ENCODE data around the gene SAMD10. TPM values are rescaled to one million over a fixed set of nuclear protein-coding genes. Genes with fewer than 3 reads are reported as not detected.
"Not testable (repeated sequence)": the region's sequence is repeated elsewhere in the genome, so short reads cannot be mapped to it uniquely, and the experiment has no call there.

SAMD10 gene
- total and polyA plus RNA-seq, 5 donors = 3.3 to 4.9 (median 3.9) TPM

GRCh38 chr20:64015635-64016034 lies 36.2 kb upstream of the SAMD10 start:
- whole genome bisulfite sequencing = 78% methylated on average over 2 of the region's 2 CpGs
- no peaks in the 10 kb centered on the region for H3K9me3 ChIP-seq (ENCODE audit: control insufficient read depth, low read length)
- no peaks in the 10 kb centered on the region for H3K27me3 ChIP-seq (ENCODE audit: control insufficient read depth, insufficient read depth)
- no peak overlapping the region for H3K4me3 ChIP-seq (ENCODE audit: low read length)
- intact Hi-C loops (cut with DNase I) = no loop called here
- no peaks in the 10 kb centered on the region for H3K4me1 ChIP-seq (ENCODE audit: control insufficient read depth, insufficient read depth, low read length)
- DNase-seq (no peak), ATAC-seq (no peak)
- H3K27ac ChIP-seq (ENCODE audit: low read length) = no peak overlapping the region

- H3K4me3 ChIP-seq (ENCODE audit: low read length); H3K27me3 ChIP-seq (ENCODE audit: control insufficient read depth, insufficient read depth); intact Hi-C loops (cut with DNase I); H3K27ac ChIP-seq (ENCODE audit: low read length); ATAC-seq; DNase-seq; H3K4me1 ChIP-seq (ENCODE audit: control insufficient read depth, insufficient read depth, low read length); H3K9me3 ChIP-seq (ENCODE audit: control insufficient read depth, low read length): not testable (repeated sequence)
- 92% methylated on average over 11 of the region's 20 CpGs for WGBS
Measured at GRCh38 chr20:64012385-64013154, 33.1 kb upstream of the SAMD10 start.

- H3K9me3 ChIP-seq (ENCODE audit: control insufficient read depth, low read length) = no peaks in the 10 kb centered on the region
- H3K27ac ChIP-seq (ENCODE audit: low read length) = no peak overlapping the region
- intact Hi-C loops (cut with DNase I) = no loop called here
- H3K4me1 ChIP-seq (ENCODE audit: control insufficient read depth, insufficient read depth, low read length) = no peaks in the 10 kb centered on the region
- H3K27me3 ChIP-seq (ENCODE audit: control insufficient read depth, insufficient read depth) = no peaks in the 10 kb centered on the region
- no peak for DNase-seq
- H3K4me3 ChIP-seq (ENCODE audit: low read length) = no peak overlapping the region
- 96% methylated on average over 16 of the region's 16 CpGs for WGBS
- no peak for ATAC-seq
Measured at GRCh38 chr20:64011366-64011779, 31.9 kb upstream of the SAMD10 start.

GRCh38 chr20:64010711-64011237 lies 31.3 kb upstream of the SAMD10 start:
- ATAC-seq (no peak), DNase-seq (no peak)
- Histone ChIP-seq H3K4me3 (ENCODE audit: low read length) (no peak overlapping the region), H3K27ac (ENCODE audit: low read length) (no peak overlapping the region), H3K9me3 (ENCODE audit: control insufficient read depth, low read length) (no peaks in the 10 kb centered on the region), H3K4me1 (ENCODE audit: control insufficient read depth, insufficient read depth, low read length) (no peaks in the 10 kb centered on the region), H3K27me3 (ENCODE audit: control insufficient read depth, insufficient read depth) (no peaks in the 10 kb centered on the region)
- 93% methylated on average over 8 of the region's 8 CpGs for WGBS
- intact Hi-C loops (cut with DNase I) = loop anchor here in 1 of 4 donors (1.0 kb wide), 1 partner anchor 14 kb away; no protein-coding TSS in a partner anchor

GRCh38 chr20:64009811-64010387 lies 30.5 kb upstream of the SAMD10 start:
- Histone ChIP-seq H3K9me3 (ENCODE audit: control insufficient read depth, low read length) (no peaks in the 10 kb centered on the region), H3K4me1 (ENCODE audit: control insufficient read depth, insufficient read depth, low read length) (no peaks in the 10 kb centered on the region), H3K27me3 (ENCODE audit: control insufficient read depth, insufficient read depth) (no peaks in the 10 kb centered on the region), H3K4me3 (ENCODE audit: low read length) (no peak overlapping the region), H3K27ac (ENCODE audit: low read length) (no peak overlapping the region)
- no peak for DNase-seq
- 88% methylated on average over 13 of the region's 13 CpGs for WGBS
- intact Hi-C loops (cut with DNase I) = loop anchor here in 1 of 4 donors (1.0 kb wide), 1 partner anchor 14 kb away; no protein-coding TSS in a partner anchor
- ATAC-seq = no peak

- ATAC-seq = no peak
- no peaks in the 10 kb centered on the region for H3K4me1 ChIP-seq (ENCODE audit: control insufficient read depth, insufficient read depth, low read length)
- intact Hi-C loops (cut with DNase I) = no loop called here
- H3K9me3 ChIP-seq (ENCODE audit: control insufficient read depth, low read length) = no peaks in the 10 kb centered on the region
- DNase-seq = peak in 1 of 3 donors; percentile 17
- WGBS = 94% methylated on average over 3 of the region's 3 CpGs
- no peaks in the 10 kb centered on the region for H3K27me3 ChIP-seq (ENCODE audit: control insufficient read depth, insufficient read depth)
- H3K4me3 ChIP-seq (ENCODE audit: low read length) = no peak overlapping the region
- no peak overlapping the region for H3K27ac ChIP-seq (ENCODE audit: low read length)
Measured at GRCh38 chr20:64006902-64007301, 27.5 kb upstream of the SAMD10 start.

GRCh38 chr20:64006490-64006889 lies 27.0 kb upstream of the SAMD10 start:
- peak in 1 of 3 donors; percentile 32 for DNase-seq

GRCh38 chr20:64005394-64005793 lies 26.0 kb upstream of the SAMD10 start:
- Histone ChIP-seq H3K4me1 (ENCODE audit: control insufficient read depth, insufficient read depth, low read length) (no peaks in the 10 kb centered on the region), H3K9me3 (ENCODE audit: control insufficient read depth, low read length) (no peaks in the 10 kb centered on the region), H3K4me3 (ENCODE audit: low read length) (no peak overlapping the region), H3K27ac (ENCODE audit: low read length) (no peak overlapping the region), H3K27me3 (ENCODE audit: control insufficient read depth, insufficient read depth) (no peaks in the 10 kb centered on the region)
- intact Hi-C loops (cut with DNase I) = no loop called here
- peak in 1 of 3 donors; percentile 0 for DNase-seq
- ATAC-seq = no peak
- 81% methylated on average over 6 of the region's 6 CpGs for WGBS

More at GRCh38 chr20:64006490-64006889, 27.0 kb upstream of the SAMD10 start:
- 75% methylated on average over 10 of the region's 10 CpGs for WGBS
- Histone ChIP-seq H3K27me3 (ENCODE audit: control insufficient read depth, insufficient read depth) (no peaks in the 10 kb centered on the region), H3K9me3 (ENCODE audit: control insufficient read depth, low read length) (no peaks in the 10 kb centered on the region), H3K4me1 (ENCODE audit: control insufficient read depth, insufficient read depth, low read length) (no peaks in the 10 kb centered on the region), H3K27ac (ENCODE audit: low read length) (no peak overlapping the region), H3K4me3 (ENCODE audit: low read length) (no peak overlapping the region)
- intact Hi-C loops (cut with DNase I) = no loop called here
- ATAC-seq = no peak

GRCh38 chr20:64003960-64004725 lies 24.7 kb upstream of the SAMD10 start:
- H3K27ac ChIP-seq (ENCODE audit: low read length) = no peak overlapping the region
- peak in 1 of 3 donors; percentile 21 for DNase-seq
- no peaks in the 10 kb centered on the region for H3K27me3 ChIP-seq (ENCODE audit: control insufficient read depth, insufficient read depth)
- intact Hi-C loops (cut with DNase I) = no loop called here
- ATAC-seq = no peak
- 80% methylated on average over 7 of the region's 7 CpGs for WGBS
- no peak overlapping the region for H3K4me3 ChIP-seq (ENCODE audit: low read length)
- H3K4me1 ChIP-seq (ENCODE audit: control insufficient read depth, insufficient read depth, low read length) = no peaks in the 10 kb centered on the region
- H3K9me3 ChIP-seq (ENCODE audit: control insufficient read depth, low read length) = no peaks in the 10 kb centered on the region

GRCh38 chr20:64001607-64002011 lies 22.2 kb upstream of the SAMD10 start:
- Histone ChIP-seq H3K9me3 (ENCODE audit: control insufficient read depth, low read length) (no peaks in the 10 kb centered on the region), H3K4me3 (ENCODE audit: low read length) (no peak overlapping the region), H3K27ac (ENCODE audit: low read length) (no peak overlapping the region), H3K4me1 (ENCODE audit: control insufficient read depth, insufficient read depth, low read length) (no peaks in the 10 kb centered on the region), H3K27me3 (ENCODE audit: control insufficient read depth, insufficient read depth) (no peaks in the 10 kb centered on the region)
- intact Hi-C loops (cut with DNase I) = no loop called here
- 72% methylated on average over 11 of the region's 11 CpGs for WGBS
- ATAC-seq (no peak), DNase-seq (peak in 1 of 3 donors; percentile 31)

- Histone ChIP-seq H3K4me3 (ENCODE audit: low read length) (no peak overlapping the region), H3K4me1 (ENCODE audit: control insufficient read depth, insufficient read depth, low read length) (no peaks in the 10 kb centered on the region), H3K27ac (ENCODE audit: low read length) (no peak overlapping the region), H3K9me3 (ENCODE audit: control insufficient read depth, low read length) (no peaks in the 10 kb centered on the region), H3K27me3 (ENCODE audit: control insufficient read depth, insufficient read depth) (no peaks in the 10 kb centered on the region)
- ATAC-seq (no peak), DNase-seq (peak in 1 of 3 donors; percentile 34)
- WGBS = 88% methylated on average over 12 of the region's 12 CpGs
- intact Hi-C loops (cut with DNase I) = no loop called here
Measured at GRCh38 chr20:64000906-64001305, 21.5 kb upstream of the SAMD10 start.

Data from right cardiac atrium (tissue), 5 donors.